Esophagus muscularis mucosa (tissue), 4 donors: Measurements from ENCODE around the gene CDCA5. TPM values are rescaled to one million over a fixed set of nuclear protein-coding genes. Genes with fewer than 3 reads are reported as not detected.

Source experiments
- DNase-seq: peaks from one replicate; pipeline ENCODE4 v3.0.0-alpha.2; 2017; ENCODE audit errors: extremely low spot score
- H3K27ac ChIP-seq, 4 donors: fragments of 200-600 bp; sonication (generic); replicated peaks in 1 of 4; 1 replicate in 3 of 4; 2 replicates in 1 of 4; pipeline ENCODE4 v1.5.1; 2016 to 2019; ENCODE audit warnings: mild to moderate bottlenecking in 1 of 4
- H3K27me3 ChIP-seq, 4 donors: fragments of 200-600 bp; sonication (generic); one replicate each; pipeline versions ENCODE4 v1.5.1 to v1.6.0; 2016 to 2019
- H3K36me3 ChIP-seq, 4 donors: fragments of 200-600 bp; sonication (generic); one replicate each; pipeline ENCODE4 v1.5.1; 2016 to 2019
- H3K4me1 ChIP-seq, 4 donors: fragments of 200-600 bp; sonication (generic); one replicate each; pipeline ENCODE4 v1.5.1; 2016 to 2019
- H3K4me3 ChIP-seq, 4 donors: fragments of 200-600 bp; sonication (generic); 1 replicate in 2 of 4; 2 replicates in 2 of 4; pipeline ENCODE4 v1.5.1; 2016 to 2019; ENCODE audit warnings: mild to moderate bottlenecking in 4 of 4, moderate library complexity in 1 of 4
- H3K9me3 ChIP-seq, 4 donors: fragments of 200-600 bp; sonication (generic); 1 replicate in 3 of 4; 2 replicates in 1 of 4; pipeline ENCODE4 v1.5.1; 2016 to 2019
- EP300 ChIP-seq: sonication (generic); formaldehyde crosslinking; IDR thresholded peaks from one replicate; pipeline ENCODE4 v1.6.1; 2017; ENCODE audit warnings: antibody characterized with exemption
- POLR2A ChIP-seq: fragments of 450-650 bp; IDR thresholded peaks from one replicate; pipeline ENCODE4 v1.6.1; 2017; ENCODE audit warnings: antibody characterized with exemption, moderate library complexity, mild to moderate bottlenecking, low read depth
- POLR2AphosphoS5 ChIP-seq, 2 donors: sonication (generic); formaldehyde crosslinking; IDR thresholded peaks; one replicate each; pipeline ENCODE4 v1.6.1; 2017; ENCODE audit warnings: antibody characterized with exemption in 2 of 2
- WGBS: methylation state at CpG from one replicate; pipeline ENCODE4 v1.1.5; 2018; 5-methylcytosine and 5-hydroxymethylcytosine counted together
- intact Hi-C: fragments of 100-400 bp; cut with DNase I; formaldehyde crosslinking; loops from one replicate; pipeline ENCODE4 v1.15.1; 2023
- total RNA-seq, 4 donors: library from RNA; depleted of rRNA; stranded (reverse); fragments of >200 nt; gene quantifications; one replicate each; pipeline versions ENCODE4 v1.1.0 to v1.2.1, GENCODE V29; 2016
- TF ChIP-seq, protein P1 (sequence below), 3 experiments: fragments of 200-600 bp in 2 of 3; fragments of 450-650 bp in 1 of 3; sonication (generic) in 2 of 3; IDR thresholded peaks; one replicate each; pipeline ENCODE4 v1.5.1; 2017 to 2019; ENCODE audit warnings: antibody characterized with exemption in 3 of 3, mild to moderate bottlenecking in 2 of 3, moderate library complexity in 1 of 3

CDCA5 gene
- total RNA-seq, 4 donors from 2014 or later = 0.33 to 1.1 (median 0.38) TPM

DNA sequence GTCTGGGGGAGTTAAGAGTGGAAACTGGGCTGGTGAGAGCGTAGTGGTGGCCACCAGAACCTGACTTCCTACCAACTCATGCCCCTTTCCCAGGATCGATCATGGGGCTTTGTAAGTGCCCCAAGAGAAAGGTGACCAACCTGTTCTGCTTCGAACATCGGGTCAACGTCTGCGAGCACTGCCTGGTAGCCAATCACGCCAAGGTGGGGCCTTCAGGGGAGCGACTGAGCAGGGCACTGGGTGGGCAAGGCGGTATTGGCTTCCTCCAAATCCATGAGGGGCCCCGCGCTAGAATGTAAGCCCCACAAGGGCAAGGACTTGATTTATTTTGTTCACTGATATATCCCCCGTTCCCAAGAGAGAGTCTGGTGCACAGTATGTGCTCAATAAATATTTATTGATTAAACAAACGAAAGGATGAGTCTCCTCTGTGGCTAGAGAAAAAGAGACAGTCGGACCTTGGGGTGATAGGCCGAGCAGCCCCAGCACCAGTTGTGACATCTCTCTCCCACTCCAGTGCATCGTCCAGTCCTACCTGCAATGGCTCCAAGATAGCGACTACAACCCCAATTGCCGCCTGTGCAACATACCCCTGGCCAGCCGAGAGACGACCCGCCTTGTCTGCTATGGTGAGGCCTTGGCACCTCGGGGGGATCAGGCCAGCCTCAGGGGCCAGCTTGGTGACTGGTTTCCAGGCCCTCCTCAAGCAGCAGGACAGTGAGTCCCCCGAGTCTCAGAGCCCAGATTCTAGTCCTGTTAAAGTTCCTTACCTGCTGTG lies 947 bp upstream of the CDCA5 start:
- H3K36me3 ChIP-seq = peaks cover 22 to 48% (median 47%) of the 10 kb centered on the region in 4 donors
- TF ChIP-seq POLR2AphosphoS5 (IDR thresholded peaks at IDR 0.05) (no peak), EP300 (no peak), POLR2A (no peak)
- TF ChIP-seq, protein P1, sequence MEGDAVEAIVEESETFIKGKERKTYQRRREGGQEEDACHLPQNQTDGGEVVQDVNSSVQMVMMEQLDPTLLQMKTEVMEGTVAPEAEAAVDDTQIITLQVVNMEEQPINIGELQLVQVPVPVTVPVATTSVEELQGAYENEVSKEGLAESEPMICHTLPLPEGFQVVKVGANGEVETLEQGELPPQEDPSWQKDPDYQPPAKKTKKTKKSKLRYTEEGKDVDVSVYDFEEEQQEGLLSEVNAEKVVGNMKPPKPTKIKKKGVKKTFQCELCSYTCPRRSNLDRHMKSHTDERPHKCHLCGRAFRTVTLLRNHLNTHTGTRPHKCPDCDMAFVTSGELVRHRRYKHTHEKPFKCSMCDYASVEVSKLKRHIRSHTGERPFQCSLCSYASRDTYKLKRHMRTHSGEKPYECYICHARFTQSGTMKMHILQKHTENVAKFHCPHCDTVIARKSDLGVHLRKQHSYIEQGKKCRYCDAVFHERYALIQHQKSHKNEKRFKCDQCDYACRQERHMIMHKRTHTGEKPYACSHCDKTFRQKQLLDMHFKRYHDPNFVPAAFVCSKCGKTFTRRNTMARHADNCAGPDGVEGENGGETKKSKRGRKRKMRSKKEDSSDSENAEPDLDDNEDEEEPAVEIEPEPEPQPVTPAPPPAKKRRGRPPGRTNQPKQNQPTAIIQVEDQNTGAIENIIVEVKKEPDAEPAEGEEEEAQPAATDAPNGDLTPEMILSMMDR (IDR thresholded peaks at IDR 0.05) = no peak
- H3K9me3 ChIP-seq = no peaks in the 10 kb centered on the region
- DNase-seq = no peak
- H3K27me3 ChIP-seq = no peaks in the 10 kb centered on the region
- peak overlapping the region; percentile 64 to 93 (median 83) for H3K4me3 ChIP-seq
- 49% methylated on average over 22 of the region's 23 CpGs for WGBS
- H3K4me1 ChIP-seq = peaks cover 17 to 24% (median 21%) of the 10 kb centered on the region in 4 donors
- intact Hi-C loops = loop anchor here (1.0 to 5.0 kb wide), 3 partner anchors 12 to 72 kb away; partner anchors contain the start of genes ARL2 and VPS51
- peak overlapping the region; percentile 90 to 97 (median 92) for H3K27ac ChIP-seq

GRCh38 chr11:65083134-65083833 lies 556 bp downstream of the CDCA5 start:
- no peak for DNase-seq
- 7% methylated on average over 13 of the region's 13 CpGs for WGBS
- intact Hi-C loops = loop anchor here (5.0 kb wide), 2 partner anchors 36 to 71 kb away; partner anchors contain the start of gene ARL2
- Histone ChIP-seq H3K27me3 (no peaks in the 10 kb centered on the region), H3K4me3 (peak overlapping the region; percentile 64 to 93 (median 83)), H3K36me3 (peaks cover 15 to 34% (median 32%) of the 10 kb centered on the region in 4 donors), H3K27ac (peak overlapping the region; percentile 90 to 97 (median 92)), H3K4me1 (peaks cover 17 to 24% (median 21%) of the 10 kb centered on the region in 4 donors), H3K9me3 (no peaks in the 10 kb centered on the region)
- TF ChIP-seq EP300 (no peak), POLR2AphosphoS5 (IDR thresholded peaks at IDR 0.05) (no peak), POLR2A (no peak)
- TF ChIP-seq, protein P1 (IDR thresholded peaks at IDR 0.05) = no peak

GRCh38 chr11:65078786-65079342 lies 5.0 kb downstream of the CDCA5 start:
- H3K9me3 ChIP-seq = no peaks in the 10 kb centered on the region
- DNase-seq = no peak
- no peaks in the 10 kb centered on the region for H3K36me3 ChIP-seq
- H3K4me3 ChIP-seq = no peak overlapping the region
- WGBS = 92% methylated on average over 9 of the region's 9 CpGs
- peaks cover 6 to 8% (median 8%) of the 10 kb centered on the region in 4 donors for H3K4me1 ChIP-seq
- H3K27ac ChIP-seq = no peak overlapping the region
- H3K27me3 ChIP-seq = no peaks in the 10 kb centered on the region
- intact Hi-C loops = no loop called here
- TF ChIP-seq EP300 (no peak), POLR2AphosphoS5 (IDR thresholded peaks at IDR 0.05) (no peak), POLR2A (no peak)
- TF ChIP-seq, protein P1 (IDR thresholded peaks at IDR 0.05) = no peak

DNA sequence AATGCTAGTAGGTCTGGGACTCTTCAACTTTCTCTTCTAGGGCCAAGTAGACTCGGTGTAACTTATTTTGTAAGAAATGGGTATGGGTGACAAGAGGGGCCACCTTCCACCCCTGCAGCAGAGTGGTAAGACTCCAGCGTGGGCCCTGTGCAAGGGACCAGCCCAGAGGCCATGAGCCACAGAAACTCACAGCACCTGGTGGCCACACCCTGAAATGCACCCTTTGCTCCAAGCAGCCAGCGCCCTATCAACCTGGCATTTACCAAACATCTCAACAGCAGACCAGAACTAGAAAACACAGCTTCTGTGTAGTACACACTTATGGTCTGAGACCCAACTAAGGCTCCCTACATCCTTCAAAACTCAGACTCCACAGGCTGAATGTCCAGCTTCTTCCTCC lies 5.7 kb downstream of the CDCA5 start:
- TF ChIP-seq EP300 = no peak
- TF ChIP-seq, protein P1 (IDR thresholded peaks at IDR 0.05) = peak; percentile 29 to 56 (median 39)
- no peak for DNase-seq
- no peak overlapping the region for H3K27ac ChIP-seq
- no peaks in the 10 kb centered on the region for H3K27me3 ChIP-seq
- no peaks in the 10 kb centered on the region for H3K36me3 ChIP-seq
- H3K4me1 ChIP-seq = peaks cover 0 to 2% (median 1%) of the 10 kb centered on the region in 4 donors
- H3K9me3 ChIP-seq = no peaks in the 10 kb centered on the region
- WGBS = 65% methylated on average over 3 of the region's 3 CpGs
- intact Hi-C loops = no loop called here
- no peak overlapping the region for H3K4me3 ChIP-seq
